T-helper 1 cell (primary cell): ENCODE data around the gene SLC9A2.

Experiments
- DNase-seq, 5 donors: peaks; one replicate each; pipeline ENCODE4 v3.0.0-alpha.2; 2012 to 2020

The SLC9A2 gene

DNA sequence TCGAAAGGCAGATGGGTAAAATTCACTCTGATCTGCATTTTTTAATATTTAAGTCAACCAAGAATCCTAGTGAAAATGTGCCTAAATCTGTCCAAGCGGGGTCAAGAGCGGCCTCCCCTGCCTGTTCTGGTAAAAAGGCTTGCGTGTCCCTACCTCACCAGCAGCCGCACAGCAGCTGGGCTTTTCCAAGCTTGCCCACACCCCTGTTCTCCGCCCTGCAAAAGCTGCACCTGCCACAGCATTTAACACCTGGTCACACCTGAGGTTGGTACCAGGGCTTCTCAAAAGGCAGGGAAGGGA is 116.7 kb downstream of the SLC9A2 start:
- DNase-seq, result no peak

DNA sequence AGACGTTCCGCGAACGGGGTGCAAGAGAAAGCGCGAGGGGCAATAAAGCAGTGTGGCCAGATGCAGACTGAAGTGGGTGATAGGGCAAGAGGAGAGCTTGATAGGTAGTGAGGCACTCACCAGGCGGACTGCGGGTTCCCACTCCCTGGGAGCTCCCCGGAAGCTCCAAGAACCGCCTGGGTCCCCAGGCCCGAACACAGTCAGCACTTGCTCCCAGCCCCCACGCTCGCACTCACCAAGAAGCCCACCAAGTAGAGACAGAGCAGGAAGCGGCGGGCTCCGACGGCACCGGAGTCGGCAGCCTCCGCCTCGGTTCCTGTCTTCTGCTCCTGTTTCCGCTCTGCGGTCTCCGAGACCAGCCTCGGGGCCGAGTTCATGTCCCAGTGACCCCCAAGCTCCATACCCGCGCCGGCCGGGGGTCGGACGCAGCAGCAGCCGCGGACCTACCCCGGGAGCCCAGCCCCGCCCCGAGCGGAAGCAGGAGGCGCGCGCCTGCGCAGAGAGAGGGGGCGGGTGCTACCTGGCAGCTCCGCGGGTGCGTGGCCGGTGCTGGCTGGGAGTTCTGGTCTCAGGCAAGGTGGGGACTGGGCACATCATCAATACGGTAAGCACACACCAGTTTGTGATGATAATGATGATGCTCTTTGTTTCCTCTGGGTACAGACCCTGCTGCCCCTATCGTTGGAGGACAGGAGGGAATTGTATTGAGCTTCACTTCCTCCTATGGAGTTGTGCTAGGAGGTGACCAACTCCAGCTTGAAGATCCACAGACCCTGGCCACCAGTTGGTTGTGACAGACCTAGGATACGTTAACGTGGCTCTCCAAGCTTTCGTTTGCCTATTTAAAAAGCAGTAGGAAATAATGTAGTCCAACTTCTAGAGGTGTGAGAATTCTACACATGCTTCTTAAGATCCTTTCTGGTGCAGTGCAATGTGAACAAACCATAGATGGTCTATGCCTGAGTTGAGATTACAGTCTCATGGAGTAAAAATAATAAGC is 117.4 kb downstream of the SLC9A2 start:
- peak; percentile 73 to 83 (median 76) for DNase-seq

DNA sequence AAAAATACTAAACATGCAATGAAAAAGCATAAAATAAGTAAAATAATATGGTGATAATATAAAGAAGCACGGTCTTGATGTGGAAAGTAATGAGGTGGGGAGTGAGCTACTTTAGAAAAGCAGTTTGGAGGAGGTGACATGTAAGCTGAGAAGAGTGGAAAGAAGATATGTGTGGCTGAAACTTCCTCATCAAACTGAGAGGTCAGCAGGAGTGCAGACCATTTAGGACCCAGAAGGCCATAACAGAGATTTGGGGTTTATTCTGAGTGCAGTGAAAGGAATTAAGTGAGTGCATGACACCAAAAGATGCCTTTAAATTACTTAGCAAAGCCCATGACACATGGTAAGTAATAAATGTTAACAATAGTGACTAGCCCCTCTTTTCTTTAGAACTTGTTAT is 118.1 kb downstream of the SLC9A2 start:
- DNase-seq, result no peak

DNA sequence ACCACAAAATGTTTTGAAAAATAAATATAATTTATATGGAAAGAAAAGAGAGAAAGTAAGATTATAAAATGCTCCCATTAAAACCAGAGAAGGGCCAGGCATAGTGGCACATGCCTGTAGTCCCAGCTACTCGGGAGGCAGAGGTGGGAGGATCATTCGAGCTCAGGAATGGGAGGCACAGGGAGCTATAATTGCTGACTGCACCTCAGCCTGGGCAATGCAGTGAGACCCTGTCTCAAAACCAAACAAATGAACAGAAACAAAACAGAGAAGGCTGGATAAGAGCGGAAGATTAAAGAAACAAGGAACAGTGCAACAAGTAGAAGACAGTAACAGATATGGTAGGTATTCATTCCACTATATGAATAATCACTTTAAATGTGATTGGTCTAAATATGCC is 123.9 kb downstream of the SLC9A2 start:
- no peak for DNase-seq

DNA sequence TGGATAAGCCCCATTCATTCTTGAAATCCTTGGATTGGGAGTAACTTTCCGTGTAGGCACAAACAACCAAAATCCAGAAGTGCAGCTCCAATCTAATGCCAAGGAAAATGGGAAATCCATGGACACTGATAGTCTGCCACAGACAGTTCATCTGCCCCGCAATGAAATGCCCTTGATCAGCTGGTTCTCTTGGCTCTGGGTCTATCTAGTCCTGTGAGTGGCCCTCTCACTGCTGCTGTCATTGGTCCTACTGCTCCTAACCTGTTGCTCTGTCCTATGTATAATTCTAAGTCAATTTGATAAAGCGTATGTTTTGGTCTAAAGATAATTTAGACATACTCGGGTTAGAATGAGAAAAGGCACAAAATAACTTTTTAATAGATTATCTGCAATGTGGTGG is 128.8 kb downstream of the SLC9A2 start:
- no peak for DNase-seq

DNA sequence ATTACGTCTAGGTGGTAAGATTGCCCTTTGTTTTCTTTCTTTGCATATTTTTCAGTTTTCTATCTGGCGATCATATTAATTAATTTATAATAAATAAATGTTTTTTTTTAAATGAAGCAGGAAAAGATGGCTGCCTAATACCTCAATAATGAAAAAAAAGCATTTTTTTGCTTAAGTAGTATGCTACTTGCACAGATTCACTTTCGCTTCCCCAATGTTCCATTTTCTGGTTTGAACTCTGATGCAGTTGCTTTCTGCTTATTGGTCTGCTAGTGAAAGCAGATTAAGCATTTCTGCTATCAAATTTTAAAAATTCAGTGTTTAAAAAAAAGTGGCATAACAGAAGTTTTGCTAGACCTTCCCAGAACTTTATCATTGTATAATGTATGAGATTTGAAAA is 130.6 kb downstream of the SLC9A2 start:
- DNase-seq, result no peak

DNA sequence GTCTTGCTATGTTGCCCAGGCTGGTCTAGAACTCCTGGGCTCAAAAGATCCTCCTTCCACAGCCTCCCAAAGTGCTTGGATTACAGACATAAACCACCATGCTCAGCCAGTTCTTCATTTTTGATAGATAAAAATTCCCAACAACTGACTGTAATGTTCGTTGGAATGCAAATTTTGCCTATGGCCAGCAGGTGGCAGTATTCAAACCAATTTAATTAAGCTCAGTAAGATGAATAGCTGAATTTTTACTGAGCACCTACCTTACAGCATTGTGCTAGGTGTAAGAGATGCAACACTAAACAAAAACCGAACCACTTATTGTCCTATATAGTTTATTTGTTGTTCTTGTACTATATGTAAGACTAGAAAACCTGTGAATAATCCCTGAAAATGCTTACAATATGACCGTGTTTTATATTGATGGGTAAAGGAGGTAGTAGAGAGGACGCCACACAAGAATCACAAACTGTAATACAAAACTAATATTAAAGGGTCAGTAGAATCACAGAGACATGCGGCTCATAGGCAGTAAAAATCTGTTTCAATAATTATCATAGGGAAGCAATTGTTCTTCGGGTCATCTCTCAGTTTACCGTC is 134.3 kb downstream of the SLC9A2 start:
- DNase-seq, result peak in 2 of 5 donors; percentile 15 to 24

DNA sequence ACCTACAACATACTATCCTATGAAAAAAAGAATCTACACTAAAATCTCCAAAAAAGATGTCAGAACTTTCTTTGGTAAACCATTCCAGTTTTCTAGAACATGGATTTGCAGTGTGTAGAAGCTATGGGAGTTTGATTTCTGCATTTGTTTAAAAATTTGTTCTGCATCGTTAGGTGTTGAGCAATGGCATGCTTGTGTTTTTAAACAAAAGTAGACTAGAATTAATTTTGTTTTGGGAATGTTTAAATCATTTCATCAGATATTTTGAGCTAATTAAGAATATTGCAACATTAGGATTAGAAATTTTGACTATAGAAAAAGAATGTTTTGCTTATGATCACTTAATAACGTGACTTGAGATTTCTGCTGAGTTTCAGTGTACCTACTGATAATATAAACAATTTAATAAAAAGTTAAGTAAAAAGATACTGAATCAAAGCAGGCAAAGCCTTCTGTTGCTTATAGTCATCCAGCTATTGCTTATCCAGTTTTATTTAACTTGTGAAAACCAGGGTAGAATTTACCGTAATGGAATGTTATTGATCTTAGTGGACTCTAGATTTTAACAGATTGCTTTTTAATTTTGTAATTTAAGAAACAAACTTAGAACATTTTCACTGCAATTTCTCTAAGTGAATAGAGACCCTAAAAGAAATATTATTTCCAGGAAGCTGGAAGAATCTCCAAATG is 135.2 kb downstream of the SLC9A2 start:
- no peak for DNase-seq

DNA sequence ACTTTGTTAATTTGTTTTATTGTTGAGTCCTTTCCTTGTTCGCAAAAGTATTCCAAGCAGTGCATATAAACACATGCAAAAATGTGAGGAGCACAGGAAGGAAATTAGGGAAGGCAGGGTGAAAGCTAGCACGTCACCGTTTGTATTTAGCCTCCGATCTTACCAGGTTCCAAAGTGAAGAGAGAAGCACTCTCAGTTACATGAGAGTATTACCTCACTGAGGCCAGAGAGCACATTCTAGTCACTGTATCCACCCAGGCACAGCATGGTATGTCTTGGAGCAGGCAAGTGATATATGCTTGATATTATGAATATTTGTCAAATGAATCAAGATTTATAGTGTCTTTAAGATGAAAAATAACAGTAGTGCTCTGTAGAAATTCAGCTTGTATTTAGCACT is 135.9 kb downstream of the SLC9A2 start:
- DNase-seq, result no peak

DNA sequence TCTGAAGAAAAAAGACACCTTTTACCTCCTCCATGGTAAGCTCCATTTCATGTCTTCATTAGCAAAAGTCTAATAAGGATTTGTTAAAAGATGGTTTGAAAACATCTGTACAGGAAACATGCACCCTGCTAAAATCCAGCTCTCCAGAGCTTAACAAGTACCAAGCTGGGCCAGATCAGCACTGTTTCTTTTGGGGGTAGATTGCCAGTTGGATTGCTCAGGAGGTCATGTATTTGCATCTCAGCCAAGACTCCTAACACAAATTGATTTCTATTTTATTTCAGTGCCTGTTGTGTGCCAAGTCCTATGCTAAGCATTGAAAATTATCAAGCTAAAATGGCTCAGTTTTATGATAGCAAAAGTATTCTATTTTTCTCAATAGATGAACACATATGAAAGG is 139.1 kb downstream of the SLC9A2 start:
- DNase-seq, result no peak
